ENCODE measurements around the gene DGCR2. TPM values are rescaled to one million over a fixed set of nuclear protein-coding genes. Genes with fewer than 3 reads are reported as not detected.
"Not testable (repeated sequence)": the region's sequence is repeated elsewhere in the genome, so short reads cannot be mapped to it uniquely, and the experiment has no call there.

Gene DGCR2
- total RNA-seq, 1 donor from 2014 or later, result 37.5 TPM

DNA sequence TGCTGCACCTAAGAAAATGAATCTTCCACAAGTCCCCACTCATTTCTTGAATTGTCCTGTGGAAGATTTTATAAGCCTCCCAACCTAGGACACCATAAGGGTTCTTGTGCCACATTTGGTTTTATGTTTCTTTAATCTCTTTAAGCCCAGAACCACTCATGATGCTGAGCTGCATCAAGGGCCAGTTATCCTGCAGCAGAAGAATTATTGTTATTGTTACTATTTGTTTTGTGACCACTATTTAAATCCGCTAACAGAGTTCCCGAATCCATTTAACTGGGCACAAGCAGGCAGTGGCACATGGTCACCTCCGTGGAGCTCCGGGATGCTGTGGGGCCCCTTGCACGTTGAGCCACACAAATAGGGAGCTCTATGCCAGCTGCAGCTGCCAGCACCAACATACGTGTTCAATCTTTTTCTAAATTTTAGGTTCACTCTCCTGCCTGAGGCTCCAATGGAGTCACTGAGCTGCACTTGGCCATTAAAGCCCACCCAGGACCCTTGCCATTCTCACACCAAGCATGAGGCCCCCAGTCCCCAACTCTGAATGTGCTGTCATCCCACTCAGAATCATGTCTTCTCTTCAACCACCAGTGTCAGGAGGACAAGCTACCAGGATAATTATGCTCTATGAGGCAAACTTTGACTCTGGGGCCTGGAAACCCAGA is 60.6 kb downstream of the DGCR2 start:
- no peak for DNase-seq (ENCODE audit: low read depth in 2 of 2)

DNA sequence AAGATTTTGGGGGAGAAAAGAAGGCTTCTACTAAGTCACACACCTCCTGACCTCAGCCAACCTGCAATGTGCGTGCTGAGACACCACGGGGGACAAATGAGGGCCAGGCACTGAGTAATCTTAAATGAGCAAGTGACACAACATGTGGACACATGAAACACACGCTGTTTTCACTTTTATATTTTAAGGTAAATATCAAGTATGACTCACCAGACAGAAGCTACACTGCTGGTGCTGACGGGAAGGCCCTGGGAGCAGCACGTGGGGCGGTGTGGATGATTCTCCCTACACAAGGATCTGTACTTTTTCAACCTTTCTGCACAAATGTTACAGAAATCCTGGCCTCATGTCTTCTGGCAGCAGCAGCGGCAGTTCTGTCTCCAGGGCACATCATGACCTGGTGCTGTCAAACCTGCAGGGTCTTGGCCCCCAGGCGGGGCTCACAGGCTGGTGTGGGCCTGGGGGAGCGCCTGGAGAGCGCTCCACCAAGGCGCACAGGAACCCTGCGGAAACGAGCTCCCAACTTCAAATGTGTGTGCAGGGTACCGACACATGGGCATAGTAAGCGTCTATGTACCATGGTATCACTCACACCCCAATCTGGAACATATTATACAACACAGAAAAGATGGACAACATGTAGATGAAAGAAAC is 61.7 kb downstream of the DGCR2 start:
- peak in 1 of 2 donors; percentile 33 for DNase-seq (ENCODE audit: low read depth in 2 of 2)

- no peak for DNase-seq (ENCODE audit: low read depth in 2 of 2)
These were observed 62.5 kb downstream of the DGCR2 start for GRCh38 chr22:19059481-19060278.

- DNase-seq (ENCODE audit: low read depth in 2 of 2), result no peak
These were observed 63.3 kb downstream of the DGCR2 start for GRCh38 chr22:19058713-19059451.

- no peak for DNase-seq (ENCODE audit: low read depth in 2 of 2)
These were observed 64.2 kb downstream of the DGCR2 start for GRCh38 chr22:19057999-19058491.

DNA sequence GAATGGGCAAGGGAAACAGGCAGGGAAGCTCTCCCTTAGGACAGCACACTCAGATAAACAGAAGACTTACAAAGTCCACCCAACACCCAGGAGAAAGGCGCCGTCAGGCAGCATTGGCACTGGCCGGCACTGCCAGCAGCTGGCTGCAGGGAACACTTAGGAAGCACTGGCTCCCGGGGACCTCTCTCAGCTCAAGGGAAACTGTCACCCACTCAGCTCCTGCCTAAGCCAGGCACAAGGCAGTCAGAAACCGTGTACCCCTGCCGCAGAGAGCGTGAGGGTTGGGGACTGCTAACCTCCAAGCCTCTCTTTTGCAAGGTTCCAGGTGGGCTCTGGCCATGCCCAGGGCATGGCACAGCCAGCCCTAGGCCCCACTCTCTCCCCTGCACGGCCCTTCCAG is 64.7 kb downstream of the DGCR2 start:
- DNase-seq (ENCODE audit: low read depth in 2 of 2), result no peak

- DNase-seq (ENCODE audit: low read depth in 2 of 2), result no peak
These were observed 65.2 kb downstream of the DGCR2 start for GRCh38 chr22:19056951-19057401.

GRCh38 chr22:19055801-19056200 is 66.4 kb downstream of the DGCR2 start:
- no peak for DNase-seq (ENCODE audit: low read depth in 2 of 2)

- DNase-seq (ENCODE audit: low read depth in 2 of 2), result no peak
These were observed 69.2 kb downstream of the DGCR2 start for GRCh38 chr22:19052941-19053541.

- no peak for DNase-seq (ENCODE audit: low read depth in 2 of 2)
These were observed 70.7 kb downstream of the DGCR2 start for GRCh38 chr22:19051381-19052072.

DNA sequence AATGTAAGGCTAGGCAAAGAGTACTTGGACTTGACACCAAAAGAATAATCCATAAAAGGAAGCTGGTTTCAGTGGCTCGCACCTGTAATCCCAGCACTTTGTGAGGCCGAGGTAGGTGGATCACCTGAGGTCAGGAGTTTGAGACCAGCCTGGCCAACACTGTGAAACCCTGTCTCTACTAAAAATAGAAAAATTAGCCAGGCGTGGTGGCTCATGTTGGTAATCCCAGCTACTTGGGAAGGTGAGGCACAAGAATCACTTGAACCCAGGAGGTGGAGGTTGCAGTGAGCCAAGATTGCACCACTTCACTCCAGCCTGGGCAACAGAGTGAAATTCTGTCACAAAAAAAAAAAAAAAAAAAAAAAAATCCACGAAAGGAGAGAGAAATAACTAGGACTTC is 71.4 kb downstream of the DGCR2 start:
- DNase-seq (ENCODE audit: low read depth in 2 of 2), result not testable (repeated sequence)

DNA sequence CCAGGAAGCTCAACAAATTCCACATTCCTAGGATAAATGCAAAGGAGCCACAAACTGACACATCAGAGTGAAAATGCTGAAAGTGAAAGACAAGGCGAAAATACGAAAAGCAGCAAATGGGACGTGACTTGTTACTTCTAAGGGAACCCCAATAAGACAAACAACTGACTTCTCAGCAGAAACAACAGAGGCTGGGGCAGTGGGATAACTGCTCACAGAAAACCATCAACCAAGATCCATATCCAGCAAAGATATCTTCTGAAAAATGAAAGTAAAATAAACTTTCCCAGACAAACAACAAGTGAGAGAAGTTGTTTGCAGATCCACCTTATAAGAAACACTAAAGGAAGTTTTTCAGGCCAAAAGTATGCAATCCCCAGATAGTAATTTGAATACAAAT is 72.1 kb downstream of the DGCR2 start:
- no peak for DNase-seq (ENCODE audit: low read depth in 2 of 2)

DNA sequence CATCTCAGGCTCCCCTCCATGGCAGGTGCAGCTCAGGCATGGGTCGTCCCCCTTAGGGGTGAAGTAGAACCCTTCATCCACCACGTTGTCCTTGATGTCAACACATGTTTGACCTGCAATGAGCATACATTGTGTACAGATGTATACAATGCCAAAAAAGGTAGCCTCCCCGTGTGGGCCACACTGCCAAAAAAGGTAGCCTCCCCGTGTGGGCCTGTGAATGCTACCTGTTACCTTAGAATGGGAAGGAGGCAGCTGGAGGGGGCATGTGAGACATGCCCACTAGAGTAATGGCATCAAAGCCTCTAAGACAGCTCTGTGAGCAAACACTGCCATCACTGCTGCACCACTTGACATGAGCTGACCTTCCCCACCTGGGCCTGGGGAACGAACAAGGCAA is 73.7 kb downstream of the DGCR2 start:
- DNase-seq (ENCODE audit: low read depth in 2 of 2), result no peak

GRCh38 chr22:19047993-19048392 is 74.2 kb downstream of the DGCR2 start:
- DNase-seq (ENCODE audit: low read depth in 2 of 2), result no peak

DNA sequence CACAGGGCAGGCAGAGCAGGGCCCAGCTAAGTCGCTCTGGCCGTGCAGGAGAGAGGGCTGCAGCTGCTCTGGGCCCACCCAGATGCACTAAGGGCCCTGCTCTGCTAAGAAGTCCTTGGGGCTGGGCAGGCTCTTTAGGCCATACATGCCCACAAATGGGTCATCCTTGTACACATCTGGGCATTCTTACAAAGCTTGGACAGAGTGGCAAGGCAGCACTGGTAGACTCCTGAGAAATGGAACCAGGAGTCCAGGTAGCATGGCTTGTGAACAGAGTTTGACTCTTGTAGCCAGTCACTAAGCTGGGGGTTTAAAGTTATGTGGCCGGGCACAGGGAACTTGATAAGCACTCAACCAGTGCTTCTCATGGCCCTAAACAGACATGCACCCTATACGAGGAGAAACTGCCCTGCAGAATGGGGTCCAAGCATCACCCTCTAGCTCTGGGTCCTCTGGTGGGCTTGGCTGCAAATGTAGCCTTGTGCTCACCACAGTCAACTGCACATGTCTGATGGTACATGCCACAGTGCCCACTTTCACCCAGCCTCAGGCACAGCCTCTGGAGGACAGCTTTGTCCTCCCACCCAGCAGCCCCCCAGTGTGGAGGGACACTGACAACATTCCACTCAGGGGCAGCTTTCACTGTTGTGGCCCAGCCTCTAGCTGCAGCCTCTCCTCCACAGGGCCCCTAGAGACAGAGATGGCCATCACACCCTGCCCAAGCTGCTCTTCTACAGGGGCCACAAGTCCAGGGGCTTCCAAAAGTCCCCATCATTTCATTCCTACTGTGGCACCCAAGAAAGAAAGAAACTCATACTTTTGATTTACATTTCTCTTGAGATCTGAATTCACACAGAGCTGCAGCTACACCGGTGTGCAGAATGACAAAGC is 75.2 kb downstream of the DGCR2 start:
- no peak for DNase-seq (ENCODE audit: low read depth in 2 of 2)

DNA sequence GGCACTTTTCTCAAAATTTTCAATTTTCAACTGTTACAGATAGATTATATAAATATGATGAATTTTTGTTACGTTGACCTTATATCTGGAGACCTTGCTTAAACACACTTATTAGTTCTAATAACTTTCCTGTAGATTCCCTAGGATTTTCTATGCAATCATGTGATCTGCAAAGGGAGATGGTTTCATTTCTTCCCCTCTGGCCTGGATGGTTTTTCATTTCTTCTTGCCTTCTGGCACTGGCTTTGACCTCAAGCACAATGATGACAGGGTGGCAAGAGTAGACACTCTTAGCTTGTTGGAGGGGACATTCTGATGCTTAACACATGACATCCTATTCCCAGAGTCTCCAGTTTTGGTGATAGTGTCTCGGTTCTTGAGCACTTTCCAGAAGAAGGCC is 75.9 kb downstream of the DGCR2 start:
- DNase-seq (ENCODE audit: low read depth in 2 of 2), result no peak

- DNase-seq (ENCODE audit: low read depth in 2 of 2), result no peak
These were observed 77.1 kb downstream of the DGCR2 start for GRCh38 chr22:19045094-19045493.

GRCh38 chr22:19044381-19044780 is 77.8 kb downstream of the DGCR2 start:
- DNase-seq (ENCODE audit: low read depth in 2 of 2), result no peak

Data from lung microvascular endothelial cell (primary cell).